K562 (cell line): Measurements from ENCODE around the gene ANO9. TPM values are rescaled to one million over a fixed set of nuclear protein-coding genes. Genes with fewer than 3 reads are reported as not detected.
A peak's percentile ranks its signal among the peaks of the same experiment; 100 is the strongest.

ENCODE experiments used
- BRD4 ChIP-seq: fragments of 200-600 bp; sonication (generic); IDR thresholded peaks from 2 replicates; pipeline ENCODE4 v1.6.1; 2017; ENCODE audit warnings: inconsistent platforms
- ETV6 ChIP-seq, 3 experiments: fragments of 150-350 bp in 1 of 3; sonication (generic) in 1 of 3; formaldehyde crosslinking in 1 of 3; IDR thresholded peaks; 2 replicates each; pipeline versions ENCODE4 v1.6.1 to v1.8.0; 2014 to 2022; ENCODE audit warnings: borderline replicate concordance in 2 of 3, low read depth in 2 of 3, antibody characterized with exemption in 1 of 3, low read length in 1 of 3, mild to moderate bottlenecking in 1 of 3, missing genetic modification reagents in 1 of 3
- HDAC2 ChIP-seq: fragments of 450-650 bp; IDR thresholded peaks from 2 replicates; pipeline ENCODE4 v1.6.1; 2016; ENCODE audit warnings: mild to moderate bottlenecking
- HOXB6 ChIP-seq: fragments of 250-450 bp; sonication (Bioruptor Pico); IDR thresholded peaks from 2 replicates; pipeline ENCODE4 v1.5.1; 2022; ENCODE audit warnings: mild to moderate bottlenecking, borderline replicate concordance
- MAFG ChIP-seq: fragments of 450-650 bp; conservative IDR thresholded peaks from 2 replicates; pipeline ENCODE4 v1.6.1; 2016; ENCODE audit warnings: missing genetic modification characterization, missing compliant biosample characterization
- MBD1 ChIP-seq: fragments of 250-450 bp; sonication (Bioruptor Pico); IDR thresholded peaks from 2 replicates; pipeline ENCODE4 v1.8.0; 2022; ENCODE audit warnings: inconsistent platforms
- NCOA6 ChIP-seq: fragments of 450-650 bp; IDR thresholded peaks from 2 replicates; pipeline ENCODE4 v1.6.1; 2017; ENCODE audit warnings: mild to moderate bottlenecking
- PKNOX1 ChIP-seq: fragments of 450-650 bp; IDR thresholded peaks from 2 replicates; pipeline ENCODE4 v1.6.1; 2016
- RCOR1 ChIP-seq, 2 experiments: IDR thresholded peaks; 2 replicates each; pipeline ENCODE4 v1.6.1; 2012; ENCODE audit warnings: low read depth in 2 of 2, low read length in 2 of 2, borderline replicate concordance in 1 of 2, improper control_type of control experiment in 1 of 2
- SFPQ ChIP-seq: fragments of 200-400 bp; formaldehyde crosslinking; IDR thresholded peaks from 2 replicates; pipeline ENCODE4 v1.6.1; 2017; ENCODE audit warnings: mild to moderate bottlenecking, low read depth, low read length, moderate library complexity
- SPI1 ChIP-seq: IDR thresholded peaks from 2 replicates; pipeline ENCODE4 v1.6.1; 2011; ENCODE audit warnings: low read depth, low read length, control low read depth, borderline replicate concordance
- ZBTB17 ChIP-seq: fragments of 450-650 bp; formaldehyde crosslinking; IDR thresholded peaks from 2 replicates; pipeline ENCODE4 v1.4.0; 2020; ENCODE audit warnings: mild to moderate bottlenecking
- ZBTB43 ChIP-seq: sonication (generic); formaldehyde crosslinking; IDR thresholded peaks from 2 replicates; pipeline ENCODE4 v1.8.0; 2023; ENCODE audit warnings: mild to moderate bottlenecking, missing genetic modification reagents
- ZNF408 ChIP-seq: fragments of 250-450 bp; sonication (Bioruptor Pico); IDR thresholded peaks from 2 replicates; pipeline ENCODE4 v1.4.0; 2020; ENCODE audit warnings: low read depth, mild to moderate bottlenecking, moderate library complexity
- polyA plus RNA-seq, 8 experiments: library from polyadenylated mRNA; depleted of rRNA in 4 of 8; stranded (reverse) in 5 of 8; unstranded in 3 of 8; fragments of >200 nt; fragmentation: Nextera tagmentation in 2 of 8; fragmentation: Illumina TruSeq in 1 of 8; extraction: Ambion mirVana in 2 of 8; extraction: Trizol in 1 of 8; gene quantifications; 2 replicates each; pipeline versions ENCODE4 v1.2.1 to v1.2.3, GENCODE V29; 2011 to 2014; ENCODE audit warnings: inconsistent platforms in 1 of 8, missing spikeins in 1 of 8
- total RNA-seq, 7 experiments: library from RNA; depleted of rRNA in 6 of 7; stranded (reverse); fragments of >200 nt in 6 of 7; fragmentation: Illumina TruSeq in 2 of 7; extraction: Trizol in 2 of 7; gene quantifications; 2 replicates each; pipeline versions ENCODE4 v1.2.1 to v1.2.3, GENCODE V29; 2011 to 2021; ENCODE audit warnings: low replicate concordance in 1 of 7

Gene ANO9
- total and polyA plus RNA-seq, 9 of the 15 experiments (the other 6 are each of a cell fraction or from before 2014, with no cell fraction given), result 0.20 to 14.5 (median 4.5) TPM

- TF ChIP-seq SFPQ (no peak), MBD1 (CRISPR knock-in tag) (no peak), ZNF408 (CRISPR knock-in tag) (no peak), ETV6 (IDR thresholded peaks at IDR 0.05; ENCODE audit: borderline replicate concordance in 1 of 2, low read depth in 2 of 2, low read length in 1 of 2) (no peak), ETV6 (CRISPR knock-in tag; IDR thresholded peaks at IDR 0.05; ENCODE audit: borderline replicate concordance) (no peak), ZBTB43 (CRISPR knock-in tag) (no peak), HOXB6 (CRISPR knock-in tag) (no peak), HDAC2 (no peak), SPI1 (no peak), RCOR1 (IDR thresholded peaks at IDR 0.05; ENCODE audit: borderline replicate concordance in 1 of 2, low read depth in 2 of 2, low read length in 2 of 2) (no peak), BRD4 (no peak), MAFG (no peak), NCOA6 (no peak), PKNOX1 (peak; percentile 67), ZBTB17 (CRISPR knock-in tag) (no peak)
Observed at GRCh38 chr11:393219-394033, 48.4 kb downstream of the ANO9 start (continued).
